Measurements from ENCODE around the gene ZFPM1.

ZFPM1 gene

DNA sequence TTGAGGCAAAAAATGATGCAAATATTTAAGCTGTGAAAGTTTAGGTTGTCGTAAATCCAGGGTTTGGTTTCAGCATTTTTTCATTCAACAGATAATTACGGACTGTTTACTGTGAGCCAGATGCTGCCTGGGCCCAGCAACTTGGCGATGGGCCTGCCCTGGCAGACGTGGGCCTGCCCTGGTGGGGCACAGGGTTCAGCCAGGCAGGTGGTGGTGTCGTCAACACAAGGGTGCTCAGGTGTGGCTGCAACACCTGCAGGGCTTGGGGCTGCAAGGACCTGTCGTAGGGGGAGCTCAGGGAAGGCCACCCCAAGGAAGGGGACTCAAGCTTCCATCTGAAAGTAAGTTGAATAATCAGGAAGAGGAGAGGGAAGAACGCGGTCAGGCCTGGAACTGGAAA lies 132.2 kb downstream of the ZFPM1 start:
- DNase-seq, result no peak

DNA sequence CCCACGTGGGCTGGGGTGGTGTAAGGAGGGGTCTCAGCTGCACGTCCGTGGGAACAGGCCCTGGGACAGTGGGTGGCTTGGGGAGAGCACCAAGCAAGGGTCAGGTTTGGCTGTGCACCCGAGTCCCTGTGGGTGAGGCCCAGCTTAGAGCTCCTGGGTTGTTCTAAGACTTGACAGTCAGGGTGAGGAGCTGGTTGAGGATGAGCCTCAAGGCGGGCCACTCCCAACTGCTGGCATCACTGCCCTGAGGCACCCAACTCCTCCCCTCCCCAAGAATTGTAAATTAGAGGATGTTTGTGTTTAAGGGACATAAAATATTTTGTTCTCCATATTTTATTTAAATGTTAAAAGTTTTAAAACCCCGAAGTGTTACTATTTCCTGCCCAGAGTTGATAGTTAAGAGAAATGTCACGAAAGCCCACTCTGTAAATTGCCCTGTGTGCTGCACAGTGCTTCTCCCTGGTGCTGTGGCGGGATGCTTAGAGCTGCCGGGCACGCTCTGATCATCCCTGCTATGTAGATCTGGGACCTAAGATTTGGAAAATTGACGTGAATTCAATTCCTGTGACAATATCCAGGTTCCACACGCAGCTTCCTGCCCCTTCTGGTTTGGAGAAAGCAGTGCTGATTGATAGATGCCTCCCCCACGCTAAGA lies 133.0 kb downstream of the ZFPM1 start:
- no peak for DNase-seq

Data from anterior cingulate cortex (tissue), 58 donors.